Ovary (tissue), 3 donors: Measurements from ENCODE around the gene QSOX1.

Experiments
- CTCF ChIP-seq, 3 donors: fragments of 450-650 bp in 2 of 3; fragments of 200-600 bp in 1 of 3; IDR thresholded peaks; one replicate each; pipeline versions ENCODE4 v1.5.1 to v1.8.0; 2016 to 2022; ENCODE audit warnings: antibody characterized with exemption in 3 of 3, mild to moderate bottlenecking in 1 of 3
- EP300 ChIP-seq: sonication (generic); formaldehyde crosslinking; IDR thresholded peaks from one replicate; pipeline ENCODE4 v1.6.1; 2017; ENCODE audit warnings: antibody characterized with exemption
- POLR2A ChIP-seq: fragments of 450-650 bp; IDR thresholded peaks from one replicate; pipeline ENCODE4 v1.6.1; 2017; ENCODE audit warnings: antibody characterized with exemption, mild to moderate bottlenecking, moderate library complexity
- donor health status: DM: no; HTN: no; CAD: no.

DNA sequence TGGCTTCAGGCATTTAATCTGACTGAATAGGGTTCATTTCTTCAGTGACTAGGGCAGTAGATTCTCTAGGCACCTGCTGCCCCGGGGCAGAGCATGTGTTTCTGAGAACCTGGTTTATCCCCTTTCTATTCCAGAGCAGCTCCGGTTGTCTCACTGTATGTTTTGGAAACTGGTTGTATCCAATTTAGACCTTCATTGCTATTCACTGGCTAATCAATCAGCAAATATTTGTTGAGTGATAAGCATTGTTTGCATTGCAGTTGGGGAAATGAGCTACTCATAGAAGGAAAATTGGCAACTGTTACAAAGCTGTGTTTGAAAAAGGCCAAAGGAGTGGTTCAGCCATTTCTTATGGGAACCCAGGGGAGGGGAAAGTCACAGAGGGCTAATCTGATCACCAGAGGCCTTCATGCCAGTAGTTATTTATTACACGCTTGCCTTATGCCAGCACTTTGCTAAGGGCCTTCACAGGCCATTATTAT is 2.9 kb downstream of the QSOX1 start:
- TF ChIP-seq CTCF (IDR thresholded peaks at IDR 0.05) (no peak), POLR2A (no peak), EP300 (no peak)
